ENCODE results near the gene HIP1R.
A peak's percentile ranks its signal among the peaks of the same experiment; 100 is the strongest.

The HIP1R gene

DNA sequence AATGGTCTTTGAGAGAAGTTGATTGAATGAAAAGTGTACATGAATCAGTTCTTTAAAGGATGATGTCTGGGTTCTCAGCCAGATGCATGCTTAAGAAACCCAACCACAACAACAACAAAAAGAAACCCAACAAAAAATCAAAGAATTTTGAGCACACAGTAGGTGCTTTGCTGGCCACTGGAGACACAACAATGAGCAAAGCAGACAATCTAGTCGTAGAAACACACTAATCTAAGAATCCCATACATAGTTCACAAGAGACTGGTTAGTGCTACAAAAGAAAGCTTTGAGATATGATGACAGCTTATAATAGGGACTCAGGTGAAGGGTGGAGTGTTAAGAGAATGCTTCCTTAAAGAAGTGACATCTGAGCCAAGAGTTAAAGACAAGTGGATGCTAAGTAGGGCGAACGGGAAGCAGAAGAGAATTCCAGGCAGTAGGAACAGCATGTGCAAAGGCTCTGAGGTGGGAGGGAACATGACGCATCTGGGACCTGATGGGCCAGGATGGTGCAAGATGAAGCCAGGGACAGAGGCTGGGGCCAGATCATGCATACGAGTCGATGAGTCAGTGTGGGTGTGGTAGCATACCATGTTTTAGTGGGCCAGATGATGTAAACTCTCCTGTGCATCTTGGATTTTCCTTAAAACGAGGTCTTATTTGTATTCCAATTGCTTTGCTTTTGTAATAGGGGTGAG, 4.6 kb upstream of the HIP1R start:
- DNase-seq = no peak

DNA sequence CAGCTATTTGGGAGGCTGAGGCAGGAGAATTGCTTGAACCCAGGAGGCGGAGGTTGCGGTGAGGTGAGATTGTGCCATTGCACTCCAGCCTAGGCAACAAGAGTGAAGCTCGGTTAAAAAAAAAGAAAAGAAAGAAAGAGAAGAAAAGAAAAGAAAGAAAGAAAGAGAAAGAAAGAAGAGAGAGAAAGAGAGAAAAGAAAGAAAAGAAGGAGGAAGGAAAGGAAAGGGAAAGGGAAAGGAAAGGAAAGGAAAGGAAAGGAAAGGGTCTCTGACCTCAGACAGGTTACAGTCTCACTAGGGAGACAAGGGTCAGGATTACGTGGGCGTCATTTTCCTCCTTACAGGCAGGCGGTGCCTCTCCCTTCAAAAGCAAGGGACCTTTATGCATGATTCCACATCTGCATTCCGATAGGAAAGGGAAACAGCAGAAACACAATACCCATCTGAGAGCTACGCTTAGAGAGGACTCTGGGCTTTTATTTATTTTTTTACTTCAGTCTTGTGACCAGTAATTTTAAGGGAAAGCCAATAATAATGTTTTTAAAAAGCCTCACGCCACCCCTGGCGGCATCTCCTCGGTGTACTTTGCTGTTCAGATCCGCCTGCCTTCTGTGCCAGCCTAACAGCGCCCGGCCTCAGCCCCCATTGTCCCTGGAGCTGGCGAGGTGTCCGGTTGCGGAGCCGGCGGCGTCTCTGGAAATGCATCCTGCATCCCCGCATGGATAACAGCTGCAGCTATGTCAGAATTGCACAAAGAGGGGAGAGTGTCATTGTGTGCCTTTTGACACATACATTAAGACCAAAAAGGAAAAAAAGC, 945 bp upstream of the HIP1R start:
- peak; percentile 24 for DNase-seq

DNA sequence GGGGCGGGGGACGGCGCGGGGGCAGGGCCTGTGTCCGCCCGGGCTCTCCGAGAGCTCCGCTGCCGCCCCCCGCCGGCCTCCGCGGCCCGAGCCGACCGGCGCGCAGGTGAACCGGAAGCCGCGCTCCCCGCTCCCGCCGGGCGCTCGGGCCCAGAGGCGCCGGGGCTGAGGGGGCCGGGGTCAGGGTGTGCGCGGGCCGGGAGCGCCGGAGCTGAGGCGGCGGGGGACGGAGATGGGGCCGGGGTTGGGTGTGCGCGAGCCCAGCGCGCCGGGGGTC, 431 bp downstream of the HIP1R start:
- DNase-seq = no peak

DNA sequence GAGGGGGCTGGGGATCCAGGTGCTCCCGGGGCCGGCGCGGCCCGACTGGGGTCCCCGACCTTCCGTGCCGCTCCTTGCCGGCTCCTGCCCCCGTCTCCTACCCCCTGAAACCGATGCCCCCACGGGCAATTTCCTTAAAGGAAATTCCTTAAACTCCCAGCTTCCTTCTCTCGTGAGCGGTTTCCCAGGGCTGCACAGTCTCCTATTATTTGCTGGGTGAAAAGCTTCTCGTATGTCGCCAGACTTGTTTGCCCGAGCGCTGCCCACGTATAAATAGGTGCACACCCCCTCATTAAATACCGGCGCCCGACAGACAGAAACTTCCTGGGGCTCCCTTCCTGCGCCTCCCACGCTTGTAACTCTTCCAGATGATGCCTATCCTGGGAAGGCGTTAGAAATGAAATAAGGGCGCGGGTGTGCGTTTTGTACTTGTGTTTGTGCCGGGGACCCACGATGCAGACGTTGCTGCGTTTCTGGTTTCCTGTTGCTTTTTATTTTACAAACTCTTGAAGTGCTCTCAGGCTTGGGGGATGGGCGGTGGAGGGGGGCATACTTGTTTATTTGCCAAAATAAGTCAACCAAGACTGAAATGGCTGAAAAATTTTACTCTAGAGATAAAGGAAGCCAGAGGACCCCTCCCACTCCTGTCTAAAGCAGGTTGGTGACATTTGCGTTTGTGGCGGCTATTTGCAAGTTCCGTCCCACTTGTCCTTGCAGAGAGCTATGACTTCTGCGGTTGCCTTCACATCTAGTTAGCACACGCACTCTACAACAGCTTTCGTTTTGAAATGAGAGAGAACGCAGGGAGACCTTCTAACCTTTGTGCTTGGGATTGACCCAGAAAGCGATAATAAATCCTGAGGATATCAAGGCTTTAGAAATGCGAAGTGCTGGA, 1.0 kb downstream of the HIP1R start:
- DNase-seq = no peak

DNA sequence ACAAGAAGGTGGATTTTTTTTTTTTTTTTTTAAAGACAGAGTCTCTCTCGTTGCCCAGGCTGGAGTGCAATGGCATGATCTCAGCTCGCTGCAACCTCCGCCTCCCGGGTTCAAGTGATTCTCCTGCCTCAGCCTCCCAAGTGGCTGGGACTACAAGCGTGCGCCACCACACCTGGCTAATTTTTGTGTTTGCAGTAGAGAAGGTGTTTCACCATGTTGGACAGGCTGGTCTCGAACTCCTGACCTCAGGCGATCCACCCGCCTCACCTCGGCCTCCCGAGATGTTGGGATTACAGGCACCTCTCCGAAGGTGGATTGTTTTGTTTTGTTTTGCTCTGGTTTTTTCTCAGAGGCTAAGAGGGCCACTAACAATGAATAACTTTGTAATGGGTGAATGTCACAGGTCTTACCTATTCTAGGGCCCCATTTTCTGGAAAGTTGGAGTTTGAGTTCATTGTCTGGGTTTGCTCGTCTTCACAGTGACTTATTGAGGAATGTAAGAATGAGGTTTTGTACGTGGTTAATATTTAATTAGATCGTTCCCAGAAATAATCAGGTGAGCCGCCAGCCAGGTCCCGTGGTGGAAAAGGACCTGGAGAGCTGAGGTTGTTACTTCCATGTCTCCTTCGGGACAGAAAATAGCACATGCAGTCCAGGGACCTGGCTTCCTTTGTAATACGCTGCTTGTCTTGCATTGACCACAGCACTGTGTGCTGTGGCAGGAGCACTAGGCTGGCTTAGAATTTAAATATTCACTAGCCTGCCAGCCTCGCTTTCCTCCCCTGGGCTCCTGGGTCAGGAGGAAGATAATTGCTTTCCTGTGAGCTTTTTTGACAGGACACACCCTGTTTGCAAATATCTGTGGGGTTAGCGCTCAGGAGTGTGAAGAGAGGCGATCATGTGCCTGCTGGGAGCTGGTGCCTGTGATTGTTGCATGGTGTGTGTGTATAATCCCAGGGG, 2.3 kb downstream of the HIP1R start:
- DNase-seq = no peak

DNA sequence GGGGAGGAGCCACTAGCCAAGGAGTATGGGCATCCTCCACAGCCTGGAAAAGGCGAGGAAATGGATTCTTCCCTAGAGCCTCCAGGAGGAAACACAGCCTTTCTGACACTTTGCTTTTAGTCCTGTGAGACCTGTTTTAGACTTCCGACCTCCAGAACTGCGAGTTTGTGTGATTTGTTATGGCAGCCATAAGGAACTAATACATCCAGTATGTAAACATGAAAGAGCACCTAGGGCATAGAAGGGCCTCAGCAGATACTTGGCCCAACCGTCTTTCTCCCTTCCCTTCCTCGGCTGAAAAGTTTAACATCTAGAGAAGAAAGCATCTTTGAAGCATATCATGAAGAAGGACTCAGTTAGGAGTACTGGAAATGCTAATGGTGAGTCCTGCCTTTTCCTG, 3.6 kb downstream of the HIP1R start:
- DNase-seq = no peak

DNA sequence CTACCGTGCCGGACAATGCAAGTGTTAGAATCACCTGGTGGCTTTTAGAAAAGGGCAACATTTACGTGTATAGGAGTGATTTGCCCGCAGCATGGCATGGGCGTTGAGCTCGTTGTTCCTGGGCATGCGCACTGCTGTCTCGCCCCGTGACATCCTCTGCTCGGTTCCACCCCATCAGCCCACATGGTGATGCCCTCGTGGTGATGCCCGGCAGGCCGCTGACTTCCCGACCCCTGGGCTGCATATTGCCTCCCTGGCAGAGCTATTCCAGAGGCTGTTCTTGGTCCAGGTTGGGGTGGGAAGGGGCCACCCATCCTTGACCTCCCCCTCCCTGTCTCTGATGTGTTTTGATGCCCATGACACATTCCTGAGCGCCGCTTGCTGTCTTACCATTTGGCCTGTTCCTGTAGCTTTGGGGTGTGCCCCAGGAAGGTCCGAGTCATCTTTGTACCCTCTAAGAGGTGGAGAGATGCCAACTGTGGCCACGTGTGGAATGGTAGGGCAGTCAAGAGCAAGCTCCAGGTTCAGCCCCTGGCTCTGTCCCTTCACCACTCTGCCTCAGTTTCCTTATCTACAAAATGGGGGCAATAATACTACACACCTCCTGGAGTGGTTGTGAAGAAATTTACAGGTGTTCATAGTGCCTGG, 4.8 kb downstream of the HIP1R start:
- DNase-seq = no peak

DNA sequence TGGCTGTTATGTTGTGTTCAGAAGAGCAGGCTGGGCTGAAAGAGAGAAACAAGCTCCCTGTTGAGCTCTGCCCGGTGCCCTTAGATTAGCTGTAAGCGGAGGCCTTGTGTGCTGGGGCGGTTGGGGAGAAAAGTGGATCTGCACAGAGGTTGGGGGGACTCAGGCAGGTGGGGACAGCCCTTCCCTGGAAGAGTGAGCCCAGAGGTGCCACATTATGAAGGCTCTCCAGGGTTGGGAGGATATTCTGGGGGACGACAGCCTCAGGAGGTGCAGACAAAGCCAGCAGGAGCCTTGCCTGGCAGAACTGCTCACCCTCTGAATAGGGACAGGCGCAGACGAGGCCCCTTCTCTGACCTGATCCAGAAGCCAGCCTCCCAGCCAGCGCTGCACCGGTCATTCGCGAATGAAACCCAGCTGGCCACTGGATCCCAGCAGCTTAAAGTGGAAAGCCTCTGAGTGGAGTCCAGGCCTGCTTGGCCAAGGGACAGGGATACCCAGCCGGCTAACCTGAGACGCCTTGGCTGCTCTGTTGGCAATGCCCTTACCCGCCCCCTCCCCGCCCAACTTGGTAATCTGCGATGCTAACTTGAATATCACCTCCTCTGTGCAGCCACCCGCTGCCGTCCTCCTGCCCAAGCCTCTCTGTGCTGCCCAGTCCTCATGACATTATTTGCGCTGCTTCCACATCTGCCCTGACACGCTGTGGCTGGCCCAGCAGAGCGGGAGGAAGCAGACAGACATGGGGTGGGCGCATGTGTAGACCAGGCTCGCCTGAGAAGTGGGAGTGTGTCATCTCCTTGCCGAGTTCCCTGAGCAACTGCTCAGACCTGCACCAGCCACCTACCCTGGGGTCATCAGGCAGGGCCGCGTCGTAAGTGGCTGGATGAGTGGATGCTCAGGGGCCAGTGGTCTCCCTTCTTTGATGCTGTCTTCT, 5.6 kb downstream of the HIP1R start:
- DNase-seq = no peak

DNA sequence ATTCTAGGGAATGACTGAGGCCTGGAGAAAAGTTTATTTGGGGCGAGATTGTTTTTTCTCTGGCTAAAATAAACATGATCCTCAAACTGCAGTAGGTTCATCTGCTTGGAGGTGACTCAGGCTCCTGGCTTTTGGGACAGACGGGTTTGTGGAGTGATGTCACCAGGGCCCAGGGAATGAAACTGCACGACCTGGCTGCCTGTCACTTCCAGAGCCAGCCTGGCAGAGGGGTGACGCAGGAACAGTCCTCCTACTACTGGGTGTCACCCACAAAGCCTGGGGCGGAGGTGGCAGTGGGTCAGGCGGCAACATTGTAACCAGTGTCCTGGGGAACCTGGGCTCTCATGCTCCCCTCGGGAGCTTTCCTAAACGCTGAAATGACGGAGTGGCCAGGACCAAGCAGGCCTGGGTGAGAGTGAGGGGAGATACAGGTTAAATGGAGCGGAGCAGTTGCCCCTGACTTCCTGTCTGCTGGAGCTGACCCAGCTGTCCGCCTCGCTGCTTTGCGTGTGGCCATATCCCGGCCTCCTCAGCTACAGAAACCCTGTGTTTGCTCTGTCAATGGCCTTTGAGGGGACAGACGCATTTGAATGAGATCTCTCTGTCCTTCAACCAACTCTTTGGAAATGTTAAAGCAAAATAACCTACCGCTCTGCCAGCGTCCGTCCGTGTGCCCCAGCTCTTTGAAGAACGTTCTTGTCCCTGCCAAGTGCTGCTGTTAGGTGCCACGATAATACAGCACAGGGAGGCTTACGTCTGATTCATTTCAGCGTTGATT, 6.5 kb downstream of the HIP1R start:
- no peak for DNase-seq

DNA sequence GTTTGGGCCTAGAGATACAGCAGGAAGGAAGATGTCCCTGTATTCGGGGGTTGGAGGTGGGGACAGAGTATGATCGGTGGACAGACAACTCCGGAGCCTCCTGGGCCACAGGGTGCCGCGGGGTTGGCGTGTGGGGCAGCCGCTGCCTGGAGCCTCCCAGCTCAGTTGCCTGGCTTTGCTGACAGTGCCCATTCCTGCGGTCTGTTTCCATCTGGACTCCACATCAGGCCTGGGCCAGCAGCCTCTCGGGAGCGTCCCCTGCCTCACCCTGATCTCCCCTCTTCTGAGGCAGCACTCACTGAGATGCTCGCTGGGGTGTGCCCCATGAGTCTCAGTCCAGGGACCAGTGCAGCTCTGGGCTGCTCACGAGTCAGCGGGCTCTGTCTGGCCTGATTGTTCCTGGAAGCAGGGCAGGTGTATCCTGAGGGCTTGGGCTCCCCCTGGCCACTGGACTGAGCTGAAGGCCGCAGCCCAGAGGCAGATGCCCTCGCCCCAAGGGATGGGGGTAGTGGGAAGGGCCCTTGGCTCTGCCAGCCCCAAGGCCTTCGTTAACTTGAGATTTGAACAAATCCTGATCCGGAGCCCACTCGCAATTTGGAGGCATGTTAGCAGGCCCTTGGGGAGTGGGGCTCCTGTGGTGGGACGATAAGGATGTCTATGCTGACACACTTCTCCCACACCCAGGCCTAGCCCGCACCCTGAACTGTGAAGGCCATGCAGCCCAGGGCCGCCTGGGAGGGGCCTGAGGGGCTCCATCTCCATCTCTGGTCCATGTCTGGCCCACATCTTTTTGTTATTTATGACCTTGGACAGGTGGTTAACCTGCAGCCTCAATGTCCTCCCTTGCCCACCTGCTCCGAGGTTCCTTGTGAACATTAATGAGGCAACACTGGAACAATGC, 7.5 kb downstream of the HIP1R start:
- no peak for DNase-seq

DNA sequence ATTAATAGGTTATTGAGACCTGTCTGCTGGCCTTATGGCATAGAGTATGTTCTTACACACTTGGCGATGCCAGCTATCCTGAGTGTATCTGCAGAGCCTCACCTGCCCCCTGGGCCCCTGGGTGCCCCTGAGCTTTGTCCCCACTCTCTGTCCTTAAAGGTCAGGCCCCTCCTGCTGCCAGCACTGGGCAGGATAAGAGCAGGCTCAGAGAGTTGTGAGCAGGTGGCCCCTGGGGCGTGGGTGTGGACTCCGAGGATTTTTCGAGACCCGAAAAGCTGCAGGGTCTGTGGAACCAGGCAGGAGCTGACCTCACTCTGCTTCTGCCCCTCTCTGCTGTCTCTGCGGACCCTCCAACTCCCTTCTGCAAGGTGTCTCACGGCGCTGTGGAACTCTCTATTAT, 8.2 kb downstream of the HIP1R start:
- DNase-seq = no peak

DNA sequence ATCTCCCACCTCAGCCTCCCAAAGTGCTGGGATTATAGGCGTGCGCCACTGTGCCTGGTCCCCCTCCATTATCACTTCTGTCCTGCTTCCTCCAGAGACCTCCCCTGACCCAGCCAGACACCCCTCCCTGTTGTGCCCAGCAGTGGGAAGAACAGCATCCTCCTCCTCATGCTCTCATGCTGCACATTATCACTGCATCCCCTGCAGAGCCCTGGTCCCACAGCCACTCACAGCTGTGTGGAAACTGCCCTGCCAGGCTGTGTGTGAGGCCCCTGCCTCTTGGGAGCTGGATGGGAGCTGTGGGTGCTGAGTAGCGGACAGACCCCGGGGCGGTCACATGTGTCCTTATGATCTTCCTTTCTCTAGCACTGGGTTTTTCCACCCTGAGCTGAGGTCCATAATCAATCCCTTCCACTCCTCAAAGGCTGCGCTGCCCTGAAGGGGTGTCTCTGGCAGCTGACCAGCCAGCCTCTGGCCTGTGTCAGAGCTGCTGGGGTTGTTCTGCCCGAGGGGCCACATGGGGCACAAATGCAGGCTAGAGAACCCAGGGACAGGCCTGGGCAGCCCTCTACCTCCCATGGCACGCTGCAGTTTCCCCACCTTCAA, 9.2 kb downstream of the HIP1R start:
- no peak for DNase-seq

DNA sequence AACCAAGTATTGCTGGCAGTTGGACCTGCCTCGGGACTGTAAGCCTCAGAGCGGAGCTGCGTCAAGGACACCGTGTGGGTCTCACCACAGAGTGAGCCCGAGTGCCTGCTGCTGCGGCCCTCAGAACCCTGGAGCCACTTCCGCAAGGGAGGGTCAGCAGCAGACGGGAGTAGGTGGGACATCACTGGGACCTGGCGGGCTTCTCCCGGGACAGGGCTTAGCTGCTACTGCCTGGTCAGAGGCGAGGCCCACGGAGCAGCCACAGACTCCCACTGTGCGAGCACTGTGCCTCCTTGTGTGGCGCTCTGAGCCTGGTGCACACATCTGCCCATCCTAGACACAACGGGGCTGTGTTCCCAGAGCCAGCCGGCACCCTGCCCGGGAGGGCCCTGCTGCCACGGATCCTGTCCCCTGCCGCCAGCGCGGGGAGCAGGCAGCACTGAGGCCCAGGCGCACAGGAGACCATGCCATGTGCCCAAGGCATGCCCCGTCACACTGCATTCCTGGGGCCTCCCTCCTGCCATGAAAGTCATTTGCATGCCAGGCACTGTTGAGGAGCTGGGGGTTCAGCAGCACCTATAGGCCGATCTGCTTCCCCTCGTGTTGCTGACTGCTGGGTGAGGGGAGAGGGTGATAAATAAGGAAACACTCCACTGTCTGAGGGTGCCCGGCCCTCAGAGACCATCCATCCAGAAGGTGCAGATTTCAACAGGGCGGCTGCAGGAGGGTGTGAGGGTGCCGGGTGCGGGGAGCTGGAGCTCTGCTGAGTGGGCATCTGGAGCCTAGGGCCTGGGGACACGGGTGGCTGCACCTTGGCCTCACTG, 10.0 kb downstream of the HIP1R start:
- no peak for DNase-seq

DNA sequence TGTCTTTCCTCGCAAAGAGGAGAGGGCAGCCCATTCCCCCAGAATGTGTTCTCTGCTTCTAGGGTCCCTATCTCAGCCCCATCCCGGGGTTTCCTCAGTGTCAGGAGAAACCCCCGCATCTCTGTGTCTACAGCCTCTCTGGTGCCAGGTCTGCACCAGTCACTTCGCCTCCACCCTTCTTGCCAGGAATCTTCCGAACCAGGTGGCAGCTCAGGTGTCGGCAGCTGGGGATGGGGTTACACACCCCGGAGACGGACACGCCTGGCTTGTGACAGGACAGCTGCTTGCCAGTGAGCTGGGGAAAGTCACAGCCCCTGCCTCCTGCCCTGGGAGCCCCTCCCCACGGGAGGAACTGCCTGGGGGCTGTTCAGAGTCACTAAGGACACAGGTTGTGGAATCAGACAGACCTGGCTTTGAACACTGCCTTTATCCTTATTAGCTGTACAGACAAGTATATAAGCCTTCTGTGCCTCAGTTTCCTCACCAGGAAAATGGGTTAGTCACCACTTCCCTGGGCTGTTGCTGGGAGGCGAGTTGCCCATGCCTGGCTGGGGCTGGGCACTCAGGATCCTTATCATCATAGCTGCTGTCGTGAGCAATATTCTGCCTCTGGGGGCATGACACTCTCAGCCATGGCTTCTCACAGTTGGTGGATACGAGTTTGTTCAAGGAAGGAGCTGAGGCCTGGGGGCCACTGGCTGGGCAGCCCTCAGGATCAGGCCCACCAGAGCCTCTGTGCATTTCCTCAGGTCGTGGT, 10.8 kb downstream of the HIP1R start:
- DNase-seq = no peak

DNA sequence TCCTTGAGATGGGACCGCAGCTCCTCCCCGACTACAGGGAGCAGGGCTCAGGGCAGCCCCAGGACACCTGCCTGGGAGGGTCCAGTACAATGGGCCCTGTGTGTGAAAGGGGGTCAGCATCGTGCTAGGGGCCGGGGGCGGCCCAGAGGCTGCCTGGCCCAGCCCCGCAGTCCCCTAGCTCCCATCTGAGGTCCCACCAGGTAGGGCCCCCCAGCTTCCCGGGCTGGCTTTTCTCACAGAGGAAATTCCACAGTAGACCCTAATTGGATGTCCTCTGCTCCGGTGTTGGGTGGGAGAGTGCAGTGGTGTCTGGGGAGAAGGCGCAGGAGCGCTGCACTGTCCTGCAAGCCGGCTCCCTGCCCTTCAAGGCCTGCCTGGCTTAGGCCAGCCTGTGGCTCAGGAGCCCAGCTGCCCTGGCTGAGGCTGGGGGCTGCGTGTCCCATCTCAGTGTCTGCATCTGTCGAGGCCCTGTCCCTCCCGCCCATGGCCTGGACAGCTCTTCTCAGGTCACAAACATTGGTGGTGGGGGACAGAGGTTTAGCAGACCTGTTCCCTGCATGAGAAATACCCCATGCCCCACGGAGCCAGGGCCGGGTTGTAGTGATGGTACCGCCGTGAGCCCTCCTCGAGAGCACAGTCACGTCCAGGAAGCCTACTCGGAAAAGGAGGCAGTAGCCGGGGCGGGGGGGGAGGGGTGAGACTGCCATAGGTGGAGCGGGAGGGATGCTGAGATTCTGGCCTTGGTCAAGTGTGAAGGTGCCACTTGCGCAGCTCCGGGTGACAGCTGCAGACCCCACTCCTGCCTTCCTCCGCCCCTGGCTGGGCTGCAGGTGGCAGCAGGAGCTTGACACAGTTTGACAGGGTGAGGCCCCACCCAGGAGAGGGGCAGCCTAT, 11.6 kb downstream of the HIP1R start:
- no peak for DNase-seq

DNA sequence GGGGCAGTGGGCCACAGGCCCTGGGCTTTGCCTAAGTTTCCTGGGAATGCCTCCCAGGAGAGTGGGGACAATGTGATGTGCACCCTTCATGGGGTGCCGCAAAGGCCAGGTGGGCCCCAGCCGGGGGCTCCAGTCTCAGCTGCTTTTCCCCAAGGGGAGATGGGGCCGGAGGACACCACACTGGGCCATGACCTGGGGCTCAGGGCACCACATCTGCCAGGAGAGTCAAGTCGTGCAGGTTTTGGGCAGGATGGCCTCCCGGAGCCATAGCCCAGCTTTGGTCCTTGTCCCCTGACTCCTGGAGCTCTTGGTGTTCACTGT, 12.2 kb downstream of the HIP1R start:
- DNase-seq = no peak

All from NCI-H1694 treated with DMSO at 0.1 percent for 48 hours (cell line).